ENCODE measurements around the gene ABCD3.
A peak's percentile ranks its signal among the peaks of the same experiment; 100 is the strongest.

DNA sequence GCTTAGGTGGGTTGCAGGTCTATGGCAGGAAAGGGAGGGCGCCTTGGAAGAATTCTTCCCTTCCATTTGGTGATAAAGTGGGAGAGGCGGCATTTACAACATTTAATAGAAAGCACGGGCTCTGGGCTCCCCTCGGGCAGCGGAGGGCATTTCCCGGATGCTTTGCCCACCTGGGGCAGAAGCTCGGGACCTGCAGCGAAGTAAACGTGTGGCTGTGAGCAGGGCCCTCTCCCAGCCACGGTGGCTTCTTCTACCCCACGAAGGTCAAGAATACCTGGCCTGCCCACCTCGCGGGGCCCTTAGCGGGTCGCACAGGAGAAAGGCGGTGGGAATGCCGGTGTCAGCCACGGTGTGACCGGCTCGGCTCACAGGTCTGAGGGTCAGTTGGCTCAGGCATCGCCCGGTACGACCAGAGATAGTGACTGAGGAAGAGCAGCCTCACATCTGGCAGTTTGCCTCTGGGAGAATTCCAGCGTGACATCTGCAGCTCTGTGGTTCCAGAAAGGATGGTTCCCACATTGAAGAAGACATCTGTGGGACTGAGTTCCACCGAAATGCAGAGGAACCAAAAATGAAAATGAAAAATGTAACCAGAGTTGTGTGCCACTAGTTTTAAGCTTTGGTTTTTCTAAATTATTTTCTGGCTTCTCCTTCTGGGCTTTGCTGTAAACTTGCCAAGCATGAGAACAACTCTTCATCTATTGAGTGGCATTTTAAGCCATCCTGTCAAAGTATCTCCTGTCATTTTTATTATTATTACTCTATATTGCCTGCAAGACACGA is 124.1 kb downstream of the ABCD3 start:
- TF ChIP-seq CTCF (conservative IDR thresholded peaks at IDR 0.05; ENCODE audit: low read depth, low read length) (no peak), SMC3 (IDR thresholded peaks at IDR 0.05; ENCODE audit: low read depth, low read length) (0 out of 2 replicates have a peak, but pooled peaks have one; percentile 11), MAFK (IDR thresholded peaks at IDR 0.05; ENCODE audit: low read depth, low read length) (no peak), BHLHE40 (IDR thresholded peaks at IDR 0.05; ENCODE audit: low read depth, low read length) (no peak), RFX5 (IDR thresholded peaks at IDR 0.05; ENCODE audit: low read depth, low read length) (no peak), RCOR1 (IDR thresholded peaks at IDR 0.05; ENCODE audit: insufficient replicate concordance, low read length) (no peak)
